GM12878 (cell line): Measurements from ENCODE around the gene ARHGDIA. TPM values are rescaled to one million over a fixed set of nuclear protein-coding genes. Genes with fewer than 3 reads are reported as not detected.

Experiments
- ATF7 ChIP-seq: fragments of 450-650 bp; IDR thresholded peaks from 2 replicates; pipeline ENCODE4 v1.6.1; 2016; ENCODE audit warnings: low read depth, mild to moderate bottlenecking
- BACH1 ChIP-seq: fragments of 450-650 bp; IDR thresholded peaks from 2 replicates; pipeline ENCODE4 v1.6.1; 2017; ENCODE audit warnings: mild to moderate bottlenecking, borderline replicate concordance
- FOS ChIP-seq: IDR thresholded peaks from 3 replicates; pipeline ENCODE4 v1.6.1; 2011; ENCODE audit warnings: borderline replicate concordance; ENCODE audit not compliant: insufficient read length; ENCODE audit errors: extremely low read depth
- JUNB ChIP-seq: IDR thresholded peaks from 2 replicates; pipeline ENCODE4 v1.6.1; 2016; ENCODE audit warnings: antibody characterized with exemption, mild to moderate bottlenecking
- NBN ChIP-seq: fragments of 450-650 bp; IDR thresholded peaks from 2 replicates; pipeline ENCODE4 v1.6.1; 2016
- SIN3A ChIP-seq: IDR thresholded peaks from 2 replicates; pipeline ENCODE4 v1.6.1; 2012; ENCODE audit warnings: low read depth, low read length, improper control_type of control experiment
- SMAD5 ChIP-seq: IDR thresholded peaks from 2 replicates; pipeline ENCODE4 v1.6.1; 2016; ENCODE audit warnings: antibody characterized with exemption, low read depth
- SMARCA5 ChIP-seq: fragments of 450-650 bp; IDR thresholded peaks from 2 replicates; pipeline ENCODE4 v1.6.1; 2017; ENCODE audit warnings: mild to moderate bottlenecking
- SMC3 ChIP-seq: IDR thresholded peaks from 2 replicates; pipeline ENCODE4 v1.6.1; 2011; ENCODE audit warnings: low read length, improper control_type of control experiment, borderline replicate concordance
- TBL1XR1 ChIP-seq: IDR thresholded peaks from 2 replicates; pipeline ENCODE4 v1.6.1; 2012; ENCODE audit warnings: low read depth, low read length, improper control_type of control experiment
- YBX1 ChIP-seq: fragments of 450-650 bp; IDR thresholded peaks from 2 replicates; pipeline ENCODE4 v1.6.1; 2016; ENCODE audit warnings: antibody characterized with exemption
- ZNF24 ChIP-seq: fragments of 450-650 bp; IDR thresholded peaks from 2 replicates; pipeline ENCODE4 v1.6.1; 2017; ENCODE audit warnings: antibody characterized with exemption, mild to moderate bottlenecking
- ZNF384 ChIP-seq: IDR thresholded peaks from 2 replicates; pipeline ENCODE4 v1.6.1; 2012; ENCODE audit warnings: low read depth, mild to moderate bottlenecking, low read length, improper control_type of control experiment, borderline replicate concordance
- polyA plus RNA-seq, 11 experiments: library from polyadenylated mRNA; depleted of rRNA in 4 of 11; unstranded in 6 of 11; stranded (reverse) in 5 of 11; fragments of >200 nt; fragmentation: Nextera tagmentation in 4 of 11; fragmentation: Illumina TruSeq in 1 of 11; extraction: Ambion mirVana in 4 of 11; extraction: Trizol in 1 of 11; gene quantifications; 1 replicate in 1 of 11; 2 replicates in 10 of 11; pipeline versions ENCODE4 v1.2.1 to v1.2.3, GENCODE V29; 2011 to 2016; ENCODE audit warnings: inconsistent platforms in 2 of 11, missing spikeins in 2 of 11, low read depth in 1 of 11
- total RNA-seq, 4 experiments: library from RNA; depleted of rRNA in 3 of 4; stranded (reverse); fragments of >200 nt in 3 of 4; fragmentation: Illumina TruSeq in 1 of 4; extraction: Trizol in 1 of 4; gene quantifications; 2 replicates each; pipeline versions ENCODE4 v1.2.1 to v1.2.3, GENCODE V29; 2013 to 2021
- TF ChIP-seq, protein P1 (sequence below): fragments of 450-650 bp; IDR thresholded peaks from 2 replicates; pipeline ENCODE4 v1.6.1; 2017; ENCODE audit warnings: mild to moderate bottlenecking, moderate library complexity
- TF ChIP-seq, protein P2 (sequence below): IDR thresholded peaks from 2 replicates; pipeline ENCODE4 v1.6.1; 2011; ENCODE audit warnings: borderline replicate concordance, low read depth, mild to moderate bottlenecking, moderate library complexity, low read length; ENCODE audit not compliant: insufficient read depth, poor library complexity, severe bottlenecking
- TF ChIP-seq, protein P3 (sequence below): IDR thresholded peaks from 2 replicates; pipeline ENCODE4 v1.6.1; 2012; ENCODE audit warnings: low read depth, low read length, improper control_type of control experiment
- TF ChIP-seq, protein P4 (sequence below): fragments of 450-650 bp; formaldehyde crosslinking; IDR thresholded peaks from 2 replicates; pipeline ENCODE4 v1.5.0; 2022; ENCODE audit warnings: mild to moderate bottlenecking, missing genetic modification characterization
- TF ChIP-seq, protein P5 (sequence below): fragments of 450-650 bp; IDR thresholded peaks from 2 replicates; pipeline ENCODE4 v1.6.1; 2018; ENCODE audit warnings: borderline replicate concordance, mild to moderate bottlenecking; ENCODE audit not compliant: partially characterized antibody

The ARHGDIA gene
- total and polyA plus RNA-seq, 10 of the 15 experiments (the other 5 are each of a cell fraction or from before 2014, with no cell fraction given) = 17.9 to 552 (median 169) TPM

DNA sequence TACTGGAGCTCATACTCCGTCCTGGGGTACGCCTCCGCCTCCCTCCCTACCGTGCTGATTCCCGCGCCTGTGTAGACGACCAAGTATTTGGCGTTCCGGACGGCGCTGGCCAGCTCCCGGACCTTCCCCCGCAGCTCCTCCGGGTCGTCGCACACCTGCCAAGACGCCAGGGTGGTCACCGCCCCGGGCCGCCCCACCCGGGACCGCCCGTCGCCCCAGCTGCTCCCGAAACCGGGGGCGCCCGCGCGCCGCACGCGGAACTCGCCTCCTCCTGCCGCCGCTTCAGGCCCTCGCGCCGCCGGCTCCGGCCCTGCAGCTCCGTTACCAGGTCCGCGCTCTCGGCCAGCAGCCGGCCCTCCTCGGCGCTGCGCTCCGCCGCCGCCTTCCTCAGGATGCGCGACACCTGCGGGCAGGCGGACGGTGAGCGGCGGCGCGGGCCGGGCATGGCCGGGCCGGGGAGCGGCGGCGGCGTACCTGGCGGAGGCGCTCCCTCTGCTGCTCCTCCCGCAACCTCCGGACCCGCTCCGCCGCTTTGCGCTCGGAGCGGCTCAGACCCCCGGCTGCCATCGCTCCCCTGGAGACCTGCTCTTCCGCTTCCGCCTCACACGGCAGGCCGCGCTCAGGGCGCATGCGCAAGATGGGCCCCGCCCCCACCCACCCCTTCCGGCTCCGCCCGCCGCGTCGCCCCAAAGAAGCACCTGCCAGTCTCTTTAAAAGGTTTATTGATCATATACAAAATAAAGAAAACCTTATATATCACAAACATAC, 46.6 kb upstream of the ARHGDIA start, which contains the start of gene SIRT7 (continued):
- TF ChIP-seq, protein P1, sequence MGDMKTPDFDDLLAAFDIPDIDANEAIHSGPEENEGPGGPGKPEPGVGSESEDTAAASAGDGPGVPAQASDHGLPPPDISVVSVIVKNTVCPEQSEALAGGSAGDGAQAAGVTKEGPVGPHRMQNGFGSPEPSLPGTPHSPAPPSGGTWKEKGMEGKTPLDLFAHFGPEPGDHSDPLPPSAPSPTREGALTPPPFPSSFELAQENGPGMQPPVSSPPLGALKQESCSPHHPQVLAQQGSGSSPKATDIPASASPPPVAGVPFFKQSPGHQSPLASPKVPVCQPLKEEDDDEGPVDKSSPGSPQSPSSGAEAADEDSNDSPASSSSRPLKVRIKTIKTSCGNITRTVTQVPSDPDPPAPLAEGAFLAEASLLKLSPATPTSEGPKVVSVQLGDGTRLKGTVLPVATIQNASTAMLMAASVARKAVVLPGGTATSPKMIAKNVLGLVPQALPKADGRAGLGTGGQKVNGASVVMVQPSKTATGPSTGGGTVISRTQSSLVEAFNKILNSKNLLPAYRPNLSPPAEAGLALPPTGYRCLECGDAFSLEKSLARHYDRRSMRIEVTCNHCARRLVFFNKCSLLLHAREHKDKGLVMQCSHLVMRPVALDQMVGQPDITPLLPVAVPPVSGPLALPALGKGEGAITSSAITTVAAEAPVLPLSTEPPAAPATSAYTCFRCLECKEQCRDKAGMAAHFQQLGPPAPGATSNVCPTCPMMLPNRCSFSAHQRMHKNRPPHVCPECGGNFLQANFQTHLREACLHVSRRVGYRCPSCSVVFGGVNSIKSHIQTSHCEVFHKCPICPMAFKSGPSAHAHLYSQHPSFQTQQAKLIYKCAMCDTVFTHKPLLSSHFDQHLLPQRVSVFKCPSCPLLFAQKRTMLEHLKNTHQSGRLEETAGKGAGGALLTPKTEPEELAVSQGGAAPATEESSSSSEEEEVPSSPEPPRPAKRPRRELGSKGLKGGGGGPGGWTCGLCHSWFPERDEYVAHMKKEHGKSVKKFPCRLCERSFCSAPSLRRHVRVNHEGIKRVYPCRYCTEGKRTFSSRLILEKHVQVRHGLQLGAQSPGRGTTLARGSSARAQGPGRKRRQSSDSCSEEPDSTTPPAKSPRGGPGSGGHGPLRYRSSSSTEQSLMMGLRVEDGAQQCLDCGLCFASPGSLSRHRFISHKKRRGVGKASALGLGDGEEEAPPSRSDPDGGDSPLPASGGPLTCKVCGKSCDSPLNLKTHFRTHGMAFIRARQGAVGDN = peak; percentile 82; the same call in 1 of the 2 replicates
- no peak for TF ChIP-seq ATF7
- peak; percentile 46; the same call in 1 of the 2 replicates for TF ChIP-seq ZNF24
- no peak for TF ChIP-seq ZNF384
- TF ChIP-seq SMARCA5 = no peak; the same call in 1 of the 2 replicates
- TF ChIP-seq SMAD5 = no peak
- TF ChIP-seq, protein P2, sequence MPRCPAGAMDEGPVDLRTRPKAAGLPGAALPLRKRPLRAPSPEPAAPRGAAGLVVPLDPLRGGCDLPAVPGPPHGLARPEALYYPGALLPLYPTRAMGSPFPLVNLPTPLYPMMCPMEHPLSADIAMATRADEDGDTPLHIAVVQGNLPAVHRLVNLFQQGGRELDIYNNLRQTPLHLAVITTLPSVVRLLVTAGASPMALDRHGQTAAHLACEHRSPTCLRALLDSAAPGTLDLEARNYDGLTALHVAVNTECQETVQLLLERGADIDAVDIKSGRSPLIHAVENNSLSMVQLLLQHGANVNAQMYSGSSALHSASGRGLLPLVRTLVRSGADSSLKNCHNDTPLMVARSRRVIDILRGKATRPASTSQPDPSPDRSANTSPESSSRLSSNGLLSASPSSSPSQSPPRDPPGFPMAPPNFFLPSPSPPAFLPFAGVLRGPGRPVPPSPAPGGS = no peak
- no peak for TF ChIP-seq FOS
- TF ChIP-seq, protein P3, sequence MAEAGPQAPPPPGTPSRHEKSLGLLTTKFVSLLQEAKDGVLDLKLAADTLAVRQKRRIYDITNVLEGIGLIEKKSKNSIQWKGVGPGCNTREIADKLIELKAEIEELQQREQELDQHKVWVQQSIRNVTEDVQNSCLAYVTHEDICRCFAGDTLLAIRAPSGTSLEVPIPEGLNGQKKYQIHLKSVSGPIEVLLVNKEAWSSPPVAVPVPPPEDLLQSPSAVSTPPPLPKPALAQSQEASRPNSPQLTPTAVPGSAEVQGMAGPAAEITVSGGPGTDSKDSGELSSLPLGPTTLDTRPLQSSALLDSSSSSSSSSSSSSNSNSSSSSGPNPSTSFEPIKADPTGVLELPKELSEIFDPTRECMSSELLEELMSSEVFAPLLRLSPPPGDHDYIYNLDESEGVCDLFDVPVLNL = no peak
- TF ChIP-seq JUNB = no peak
- no peak for TF ChIP-seq SMC3
- no peak for TF ChIP-seq YBX1
- TF ChIP-seq, protein P4, sequence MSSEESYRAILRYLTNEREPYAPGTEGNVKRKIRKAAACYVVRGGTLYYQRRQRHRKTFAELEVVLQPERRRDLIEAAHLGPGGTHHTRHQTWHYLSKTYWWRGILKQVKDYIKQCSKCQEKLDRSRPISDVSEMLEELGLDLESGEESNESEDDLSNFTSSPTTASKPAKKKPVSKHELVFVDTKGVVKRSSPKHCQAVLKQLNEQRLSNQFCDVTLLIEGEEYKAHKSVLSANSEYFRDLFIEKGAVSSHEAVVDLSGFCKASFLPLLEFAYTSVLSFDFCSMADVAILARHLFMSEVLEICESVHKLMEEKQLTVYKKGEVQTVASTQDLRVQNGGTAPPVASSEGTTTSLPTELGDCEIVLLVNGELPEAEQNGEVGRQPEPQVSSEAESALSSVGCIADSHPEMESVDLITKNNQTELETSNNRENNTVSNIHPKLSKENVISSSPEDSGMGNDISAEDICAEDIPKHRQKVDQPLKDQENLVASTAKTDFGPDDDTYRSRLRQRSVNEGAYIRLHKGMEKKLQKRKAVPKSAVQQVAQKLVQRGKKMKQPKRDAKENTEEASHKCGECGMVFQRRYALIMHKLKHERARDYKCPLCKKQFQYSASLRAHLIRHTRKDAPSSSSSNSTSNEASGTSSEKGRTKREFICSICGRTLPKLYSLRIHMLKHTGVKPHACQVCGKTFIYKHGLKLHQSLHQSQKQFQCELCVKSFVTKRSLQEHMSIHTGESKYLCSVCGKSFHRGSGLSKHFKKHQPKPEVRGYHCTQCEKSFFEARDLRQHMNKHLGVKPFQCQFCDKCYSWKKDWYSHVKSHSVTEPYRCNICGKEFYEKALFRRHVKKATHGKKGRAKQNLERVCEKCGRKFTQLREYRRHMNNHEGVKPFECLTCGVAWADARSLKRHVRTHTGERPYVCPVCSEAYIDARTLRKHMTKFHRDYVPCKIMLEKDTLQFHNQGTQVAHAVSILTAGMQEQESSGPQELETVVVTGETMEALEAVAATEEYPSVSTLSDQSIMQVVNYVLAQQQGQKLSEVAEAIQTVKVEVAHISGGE (CRISPR knock-in tag) = no peak
- TF ChIP-seq SIN3A = peak; percentile 39
- TF ChIP-seq TBL1XR1 = no peak
- TF ChIP-seq, protein P5, sequence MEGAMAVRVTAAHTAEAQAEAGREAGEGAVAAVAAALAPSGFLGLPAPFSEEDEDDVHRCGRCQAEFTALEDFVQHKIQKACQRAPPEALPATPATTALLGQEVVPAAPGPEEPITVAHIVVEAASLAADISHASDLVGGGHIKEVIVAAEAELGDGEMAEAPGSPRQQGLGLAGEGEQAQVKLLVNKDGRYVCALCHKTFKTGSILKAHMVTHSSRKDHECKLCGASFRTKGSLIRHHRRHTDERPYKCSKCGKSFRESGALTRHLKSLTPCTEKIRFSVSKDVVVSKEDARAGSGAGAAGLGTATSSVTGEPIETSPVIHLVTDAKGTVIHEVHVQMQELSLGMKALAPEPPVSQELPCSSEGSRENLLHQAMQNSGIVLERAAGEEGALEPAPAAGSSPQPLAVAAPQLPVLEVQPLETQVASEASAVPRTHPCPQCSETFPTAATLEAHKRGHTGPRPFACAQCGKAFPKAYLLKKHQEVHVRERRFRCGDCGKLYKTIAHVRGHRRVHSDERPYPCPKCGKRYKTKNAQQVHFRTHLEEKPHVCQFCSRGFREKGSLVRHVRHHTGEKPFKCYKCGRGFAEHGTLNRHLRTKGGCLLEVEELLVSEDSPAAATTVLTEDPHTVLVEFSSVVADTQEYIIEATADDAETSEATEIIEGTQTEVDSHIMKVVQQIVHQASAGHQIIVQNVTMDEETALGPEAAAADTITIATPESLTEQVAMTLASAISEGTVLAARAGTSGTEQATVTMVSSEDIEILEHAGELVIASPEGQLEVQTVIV = no peak
- no peak for TF ChIP-seq NBN
- TF ChIP-seq BACH1 = peak; percentile 89
